SK-N-SH (cell line): ENCODE measurements around the gene CABP1. TPM values are rescaled to one million over a fixed set of nuclear protein-coding genes. Genes with fewer than 3 reads are reported as not detected.

Source experiments
- CTCF ChIA-PET: fragments of 300-600, 350-600 bp; formaldehyde crosslinking; extraction: SDS; loops from one replicate; lab custom pipeline; 2021; lab: Yijun Ruan, JAX
- POLR2A ChIA-PET: fragments of 350-600 bp; sonication (Branson Sonifier 250); formaldehyde crosslinking; extraction: SDS; loops from one replicate; lab custom pipeline; 2020; ENCODE audit warnings: antibody characterized with exemption, inconsistent platforms; lab: Yijun Ruan, JAX
- DNase-seq: peaks from one replicate; pipeline ENCODE4 v3.0.0; 2012
- H2AFZ ChIP-seq: fragments of 200-600 bp; sonication (generic); 2 replicates; pipeline ENCODE4 v1.8.1; 2016; ENCODE audit warnings: antibody characterized with exemption, mild to moderate bottlenecking, low read depth
- H3F3A ChIP-seq: fragments of 200-600 bp; sonication (generic); replicated peaks from 2 replicates; pipeline ENCODE3; 2016; ENCODE audit warnings: antibody characterized with exemption, mild to moderate bottlenecking; ENCODE audit not compliant: insufficient read depth
- H3K27ac ChIP-seq, 2 experiments: fragments of 200-500 bp in 1 of 2; fragments of 200-600 bp in 1 of 2; sonication (Bioruptor generic) in 1 of 2; sonication (generic), shearing (Covaris generic) in 1 of 2; 2 replicates each; pipeline versions ENCODE4 v1.5.1 to v1.6.1; 2014 to 2016; ENCODE audit warnings: low read depth in 2 of 2, inconsistent platforms in 1 of 2, low read length in 1 of 2, mild to moderate bottlenecking in 1 of 2, mixed read lengths in 1 of 2
- H3K27me3 ChIP-seq: fragments of 200-600 bp; sonication (generic), shearing (Covaris generic); 2 replicates; pipeline ENCODE4 v1.6.1; 2016; ENCODE audit warnings: mixed run types; ENCODE audit not compliant: insufficient read depth
- H3K36me3 ChIP-seq, 2 experiments: fragments of 200-500 bp in 1 of 2; fragments of 200-600 bp in 1 of 2; sonication (Bioruptor generic) in 1 of 2; sonication (generic) in 1 of 2; replicated peaks in 1 of 2; 2 replicates each; pipeline versions ENCODE3 to v1.5.1; 2014 to 2016; ENCODE audit warnings: low read length in 1 of 2, mild to moderate bottlenecking in 1 of 2; ENCODE audit not compliant: insufficient read depth in 2 of 2, control insufficient read depth in 1 of 2
- H3K4me1 ChIP-seq, 2 experiments: fragments of 200-500 bp in 1 of 2; fragments of 200-600 bp in 1 of 2; sonication (Bioruptor generic) in 1 of 2; sonication (generic), shearing (Covaris generic) in 1 of 2; 2 replicates each; pipeline versions ENCODE4 v1.5.1 to v1.6.1; 2014 to 2016; ENCODE audit warnings: low read depth in 1 of 2, low read length in 1 of 2, mixed run types in 1 of 2; ENCODE audit not compliant: insufficient read depth in 2 of 2, control insufficient read depth in 1 of 2
- H3K4me2 ChIP-seq: fragments of 200-600 bp; sonication (generic), shearing (Covaris generic); 2 replicates; pipeline ENCODE4 v1.6.1; 2017; ENCODE audit warnings: mixed run types
- H3K4me3 ChIP-seq, 2 experiments: fragments of 200-500 bp in 1 of 2; fragments of 200-600 bp in 1 of 2; sonication (Bioruptor generic) in 1 of 2; sonication (generic), shearing (Covaris generic) in 1 of 2; 2 replicates each; pipeline versions ENCODE4 v1.5.1 to v1.8.1; 2014 to 2016; ENCODE audit warnings: low read depth in 2 of 2, inconsistent platforms in 1 of 2, low read length in 1 of 2, mild to moderate bottlenecking in 1 of 2, mixed read lengths in 1 of 2, moderate library complexity in 1 of 2
- H3K79me2 ChIP-seq: fragments of 200-600 bp; sonication (generic); 2 replicates; pipeline ENCODE4 v1.8.1; 2017; ENCODE audit warnings: mild to moderate bottlenecking; ENCODE audit not compliant: insufficient read depth
- H3K9ac ChIP-seq: fragments of 200-600 bp; sonication (generic); 2 replicates; pipeline ENCODE4 v1.6.1; 2017; ENCODE audit warnings: mixed run types
- H3K9me2 ChIP-seq: fragments of 200-600 bp; sonication (generic); 2 replicates; pipeline ENCODE4 v1.6.1; 2017; ENCODE audit warnings: mixed run types
- H3K9me3 ChIP-seq: fragments of 200-600 bp; sonication (generic); 2 replicates; pipeline ENCODE4 v1.6.1; 2017; ENCODE audit warnings: mixed run types, mild to moderate bottlenecking, moderate library complexity
- H4K20me1 ChIP-seq: fragments of 200-600 bp; sonication (generic); 2 replicates; pipeline ENCODE4 v1.6.1; 2017; ENCODE audit warnings: mild to moderate bottlenecking, mixed run types; ENCODE audit not compliant: insufficient read depth
- FOSL2 ChIP-seq: IDR thresholded peaks from 2 replicates; pipeline ENCODE4 v1.4.0; 2012; ENCODE audit warnings: low read depth, mild to moderate bottlenecking, moderate library complexity, borderline replicate concordance
- FOXJ3 ChIP-seq: sonication (generic); formaldehyde crosslinking; IDR thresholded peaks from 2 replicates; pipeline ENCODE4 v1.5.1; 2020; ENCODE audit warnings: mild to moderate bottlenecking, missing genetic modification reagents
- FOXM1 ChIP-seq: IDR thresholded peaks from 2 replicates; pipeline ENCODE4 v1.4.0; 2012; ENCODE audit warnings: low read depth, mild to moderate bottlenecking
- GATA2 ChIP-seq: sonication (generic); formaldehyde crosslinking; IDR thresholded peaks from 2 replicates; pipeline ENCODE4 v1.5.0; 2020; ENCODE audit warnings: mild to moderate bottlenecking, missing genetic modification reagents
- MAX ChIP-seq: IDR thresholded peaks from 2 replicates; pipeline ENCODE4 v1.4.0; 2012; ENCODE audit warnings: low read depth
- MEF2A ChIP-seq: IDR thresholded peaks from 2 replicates; pipeline ENCODE4 v1.4.0; 2012; ENCODE audit warnings: low read depth, borderline replicate concordance
- MXI1 ChIP-seq: IDR thresholded peaks from 2 replicates; pipeline ENCODE4 v1.6.1; 2012; ENCODE audit warnings: mild to moderate bottlenecking, low read depth, low read length, improper control_type of control experiment
- NFIC ChIP-seq: IDR thresholded peaks from 2 replicates; pipeline ENCODE4 v1.4.0; 2012; ENCODE audit warnings: borderline replicate concordance
- PBX3 ChIP-seq: IDR thresholded peaks from 2 replicates; pipeline ENCODE4; 2012
- RCOR1 ChIP-seq: fragments of 150-350 bp; IDR thresholded peaks from 2 replicates; pipeline ENCODE4 v1.6.1; 2017; ENCODE audit warnings: antibody characterized with exemption, low read length
- RXRA ChIP-seq: IDR thresholded peaks from 2 replicates; pipeline ENCODE4 v1.4.0; 2012; ENCODE audit warnings: low read depth, mild to moderate bottlenecking, borderline replicate concordance
- SMC3 ChIP-seq: IDR thresholded peaks from 2 replicates; pipeline ENCODE4 v1.6.1; 2012; ENCODE audit warnings: low read depth, low read length, improper control_type of control experiment
- TAF1 ChIP-seq: IDR thresholded peaks from 2 replicates; pipeline ENCODE4 v1.6.1; 2012; ENCODE audit warnings: low read depth, mild to moderate bottlenecking, low read length, moderate library complexity, borderline replicate concordance
- TCF12 ChIP-seq: IDR thresholded peaks from 2 replicates; pipeline ENCODE4 v1.4.0; 2012
- TEAD4 ChIP-seq: IDR thresholded peaks from 2 replicates; pipeline ENCODE4 v1.4.0; 2012; ENCODE audit warnings: mild to moderate bottlenecking, borderline replicate concordance; ENCODE audit not compliant: insufficient read depth
- USF2 ChIP-seq: fragments of 150-350 bp; IDR thresholded peaks from 2 replicates; pipeline ENCODE4 v1.6.1; 2017; ENCODE audit warnings: antibody characterized with exemption, low read length, low read depth, borderline replicate concordance
- YY1 ChIP-seq: IDR thresholded peaks from 2 replicates; pipeline ENCODE4 v1.4.0; 2012; ENCODE audit warnings: low read depth, mild to moderate bottlenecking
- WGBS: methylation state at CpG from one replicate; pipeline ENCODE4 v1.1.6; 2017; ENCODE audit warnings: low lambda C conversion rate; 5-methylcytosine and 5-hydroxymethylcytosine counted together
- polyA plus RNA-seq, 3 experiments: library from polyadenylated mRNA; depleted of rRNA; stranded (reverse); fragments of >200 nt; gene quantifications; 2 replicates each; pipeline ENCODE4 v1.2.3, GENCODE V29; 2012

CABP1 gene
- polyA plus RNA-seq, 1 of the 3 experiments (the other 2 are of a cell fraction) = 0.08 TPM

GRCh38 chr12:120710805-120711296 lies 70.4 kb downstream of the CABP1 start (continued):
- TF ChIP-seq USF2 = no peak
- no peak for TF ChIP-seq TCF12
- no peak for TF ChIP-seq YY1
- no peak for TF ChIP-seq MXI1
- TF ChIP-seq, all 33 proteins: peak for 0

GRCh38 chr12:120711411-120711810 lies 71.0 kb downstream of the CABP1 start:
- H3K9ac ChIP-seq = peak overlapping the region; percentile 84
- no peaks in the 10 kb centered on the region for H4K20me1 ChIP-seq
- H3K4me3 ChIP-seq = peak overlapping the region; percentile 78 to 90
- ChIA-PET POLR2A (interaction anchor here (0.6 to 2.1 kb wide), 4 partner anchors 10 to 332 kb away, joined by 3 to 8 read pairs (median 6); no protein-coding TSS in a partner anchor), CTCF (interaction anchor here (0.8 to 5.3 kb wide), 9 partner anchors 9 to 261 kb away, joined by 3 to 67 read pairs (median 4); partner anchors contain the start of genes ACADS, MLEC and POP5)
- no peaks in the 10 kb centered on the region for H3K9me3 ChIP-seq
- WGBS = 37% methylated on average over 6 of the region's 6 CpGs
- H3K9me2 ChIP-seq = no peaks in the 10 kb centered on the region
- H3K4me2 ChIP-seq = peak overlapping the region; percentile 82
- peaks cover 14 to 35% of the 10 kb centered on the region in 2 experiments for H3K36me3 ChIP-seq
- TF ChIP-seq PBX3 (no peak), MXI1 (0 out of 2 replicates have a peak, but pooled peaks have one; percentile 36), FOSL2 (no peak), SMC3 (no peak), TEAD4 (no peak), FOXJ3 (CRISPR knock-in tag) (no peak), RXRA (no peak)
- H3K4me1 ChIP-seq = peaks cover 0 to 29% of the 10 kb centered on the region in 2 experiments; a peak in 2 of 4 replicates
- H3K27ac ChIP-seq = peak overlapping the region; percentile 63 to 79; a peak in 2 of 4 replicates
- H3K27me3 ChIP-seq = no peaks in the 10 kb centered on the region
- DNase-seq = peak; percentile 21
- H3K79me2 ChIP-seq = peaks cover 37% of the 10 kb centered on the region
- peak overlapping the region; percentile 17; the same call in 1 of the 2 replicates for H2AFZ ChIP-seq
- peaks cover 15% of the 10 kb centered on the region for H3F3A ChIP-seq

- Histone ChIP-seq H3K27ac (no peak overlapping the region), H3K4me2 (no peak overlapping the region), H3K9ac (no peak overlapping the region), H3K9me2 (no peaks in the 10 kb centered on the region), H3K9me3 (no peaks in the 10 kb centered on the region), H3F3A (peaks cover 15% of the 10 kb centered on the region), H2AFZ (no peak overlapping the region), H4K20me1 (no peaks in the 10 kb centered on the region), H3K27me3 (no peaks in the 10 kb centered on the region), H3K4me3 (no peak overlapping the region; a peak in 1 of 4 replicates), H3K4me1 (peaks cover 0 to 29% of the 10 kb centered on the region in 2 experiments; a peak in 2 of 4 replicates), H3K36me3 (peaks cover 22 to 42% of the 10 kb centered on the region in 2 experiments)
- 96% methylated on average over 6 of the region's 6 CpGs for WGBS
- DNase-seq = no peak
- CTCF ChIA-PET = interaction anchor here (1.2 to 5.3 kb wide), 6 partner anchors 10 to 259 kb away, joined by 3 to 67 read pairs (median 6); partner anchors contain the start of genes MLEC and POP5
- POLR2A ChIA-PET = no interaction called here
- TF ChIP-seq MEF2A (no peak), RCOR1 (no peak), NFIC (no peak), MAX (no peak), FOXM1 (no peak), SMC3 (no peak), RXRA (no peak), GATA2 (CRISPR knock-in tag) (no peak), TAF1 (no peak), TEAD4 (no peak)
- TF ChIP-seq, all 33 proteins: peak for 0
- H3K79me2 ChIP-seq = peaks cover 37% of the 10 kb centered on the region
Measured at GRCh38 chr12:120712610-120713009, 72.2 kb downstream of the CABP1 start.
